Calu3 (cell line): ENCODE measurements around the gene COIL. TPM values are rescaled to one million over a fixed set of nuclear protein-coding genes. Genes with fewer than 3 reads are reported as not detected.
A peak's percentile ranks its signal among the peaks of the same experiment; 100 is the strongest.

Source experiments
- BruUV-seq: library from RNA; stranded (reverse); fragments of 400-500 nt; replicated peaks from 2 replicates; lab custom pipeline; 2021; lab: Mats Ljungman, UMichigan
- CTCF ChIA-PET: fragments of 300-600 bp; sonication (Branson Sonifier 250); formaldehyde crosslinking; loops from one replicate; lab custom pipeline; 2022; ENCODE audit warnings: antibody characterized with exemption; lab: Charles Lee
- DNase-seq: peaks from one replicate; pipeline ENCODE4 v3.0.0; 2022
- H3K27ac Mint-ChIP-seq: one replicate; pipeline ENCODE4 v1.8.0; 2022; ENCODE audit warnings: mixed read lengths; ENCODE audit not compliant: unreplicated experiment
- H3K27me3 Mint-ChIP-seq: one replicate; pipeline ENCODE4 v1.8.0; 2022; ENCODE audit warnings: mixed read lengths; ENCODE audit not compliant: unreplicated experiment
- H3K36me3 Mint-ChIP-seq: one replicate; pipeline ENCODE4 v1.8.0; 2022; ENCODE audit warnings: mild to moderate bottlenecking, moderate library complexity, mixed read lengths; ENCODE audit not compliant: insufficient read depth, unreplicated experiment
- H3K4me1 Mint-ChIP-seq: one replicate; pipeline ENCODE4 v1.8.0; 2022; ENCODE audit warnings: mild to moderate bottlenecking, low read depth, mixed read lengths; ENCODE audit not compliant: unreplicated experiment
- H3K4me3 Mint-ChIP-seq: one replicate; pipeline ENCODE4 v1.8.0; 2022; ENCODE audit warnings: mild to moderate bottlenecking, low read depth, moderate library complexity, mixed read lengths; ENCODE audit not compliant: unreplicated experiment
- H3K9me3 Mint-ChIP-seq: one replicate; pipeline ENCODE4 v1.8.0; 2022; ENCODE audit warnings: low read depth, mixed read lengths; ENCODE audit not compliant: unreplicated experiment
- CTCF ChIP-seq: fragments of 200-600 bp; IDR thresholded peaks from one replicate; pipeline ENCODE4 v1.8.0; 2022; ENCODE audit warnings: antibody characterized with exemption; ENCODE audit not compliant: unreplicated experiment
- intact Hi-C: fragments of 100-400 bp; cut with micrococcal nuclease; formaldehyde crosslinking; loops from one replicate; pipeline ENCODE4 v1.10.0; 2022; ENCODE audit not compliant: unreplicated experiment
- total RNA-seq: library from RNA; stranded (reverse); gene quantifications from 2 replicates; pipeline ENCODE4 v1.2.3, GENCODE V29; 2022

Gene COIL
- total RNA-seq, 1 experiment from 2014 or later, result 13.5 TPM

GRCh38 chr17:56977673-56978395 is 17.0 kb upstream of the COIL start, which contains the start of gene SCPEP1:
Gene SCPEP1 (plus strand): TSS chr17:56978131. CDS start chr17:56978160, 29 bp downstream.
- Mint-ChIP-seq H3K9me3 (no peaks in the 10 kb centered on the region), H3K27me3 (no peaks in the 10 kb centered on the region), H3K27ac (peak within 1 kb of the TSS; percentile 53), H3K4me3 (peak within 1 kb of the TSS; percentile 73), H3K36me3 (peaks cover 10% of the 10 kb centered on the region), H3K4me1 (peaks cover 15% of the 10 kb centered on the region)
- CTCF ChIA-PET, result interaction anchor here (0.7 kb wide), 3 partner anchors 9 to 279 kb away, joined by 4 to 6 read pairs (median 5); no protein-coding TSS in a partner anchor
- no TSS peak for BruUV-seq
- intact Hi-C loops, result no loop called here
- DNase-seq, result peak; percentile 66
- no peak for TF ChIP-seq CTCF

GRCh38 chr17:56976941-56977608 is 16.2 kb upstream of the COIL start:
- Mint-ChIP-seq H3K9me3 (no peaks in the 10 kb centered on the region), H3K4me3 (peak overlapping the region; percentile 73), H3K27ac (no peak overlapping the region), H3K36me3 (peaks cover 10% of the 10 kb centered on the region), H3K4me1 (peaks cover 15% of the 10 kb centered on the region), H3K27me3 (no peaks in the 10 kb centered on the region)
- DNase-seq, result no peak
- CTCF ChIA-PET, result no interaction called here
- intact Hi-C loops, result no loop called here
- BruUV-seq, result no TSS peak
- no peak for TF ChIP-seq CTCF

GRCh38 chr17:56975656-56976055 is 14.8 kb upstream of the COIL start:
- no TSS peak for BruUV-seq
- no peaks in the 10 kb centered on the region for H3K27me3 Mint-ChIP-seq
- DNase-seq, result no peak
- H3K9me3 Mint-ChIP-seq, result no peaks in the 10 kb centered on the region
- peaks cover 10% of the 10 kb centered on the region for H3K36me3 Mint-ChIP-seq
- CTCF ChIA-PET, result no interaction called here
- no peak for TF ChIP-seq CTCF
- H3K4me3 Mint-ChIP-seq, result no peak overlapping the region
- intact Hi-C loops, result no loop called here
- H3K4me1 Mint-ChIP-seq, result peaks cover 15% of the 10 kb centered on the region
- H3K27ac Mint-ChIP-seq, result no peak overlapping the region

- Mint-ChIP-seq H3K4me3 (no peak overlapping the region), H3K36me3 (peaks cover 10% of the 10 kb centered on the region), H3K9me3 (no peaks in the 10 kb centered on the region), H3K27ac (no peak overlapping the region), H3K4me1 (peaks cover 12% of the 10 kb centered on the region), H3K27me3 (no peaks in the 10 kb centered on the region)
- TF ChIP-seq CTCF, result no peak
- intact Hi-C loops, result no loop called here
- CTCF ChIA-PET, result no interaction called here
- DNase-seq, result no peak
- BruUV-seq, result no TSS peak
Observed at GRCh38 chr17:56974055-56974454, 13.2 kb upstream of the COIL start.
